WTC11 (cell line): ENCODE results near the gene CEACAM16.

Experiments used
- CREM ChIP-seq: sonication (generic); formaldehyde crosslinking; IDR thresholded peaks from 2 replicates; pipeline ENCODE4 v1.8.1; 2022; ENCODE audit warnings: mild to moderate bottlenecking, missing genetic modification reagents, moderate library complexity
- ESRRA ChIP-seq: sonication (generic); formaldehyde crosslinking; IDR thresholded peaks from 2 replicates; pipeline ENCODE4 v1.8.1; 2022; ENCODE audit warnings: mild to moderate bottlenecking, missing genetic modification reagents, borderline replicate concordance
- MLX ChIP-seq: sonication (generic); formaldehyde crosslinking; IDR thresholded peaks from 2 replicates; pipeline ENCODE4 v1.8.1; 2023; ENCODE audit warnings: mild to moderate bottlenecking, missing genetic modification reagents, moderate library complexity
- NR2C2 ChIP-seq: sonication (generic); formaldehyde crosslinking; IDR thresholded peaks from 2 replicates; pipeline ENCODE4 v1.8.0; 2022; ENCODE audit warnings: mild to moderate bottlenecking, missing genetic modification reagents
- PRDM15 ChIP-seq: sonication (generic); formaldehyde crosslinking; IDR thresholded peaks from 2 replicates; pipeline ENCODE4 v1.8.0; 2022; ENCODE audit warnings: missing genetic modification reagents
- PRRX2 ChIP-seq: fragments of 250-450 bp; sonication (Bioruptor Pico); IDR thresholded peaks from 2 replicates; pipeline ENCODE4 v1.8.0; 2021; ENCODE audit warnings: mild to moderate bottlenecking
- SMAD4 ChIP-seq: sonication (generic); formaldehyde crosslinking; IDR thresholded peaks from 2 replicates; pipeline ENCODE4 v1.8.0; 2022; ENCODE audit warnings: mild to moderate bottlenecking, missing genetic modification reagents
- TP53 ChIP-seq: sonication (generic); formaldehyde crosslinking; IDR thresholded peaks from 2 replicates; pipeline ENCODE4 v1.8.1; 2023; ENCODE audit warnings: mild to moderate bottlenecking, missing genetic modification reagents
- ZNF263 ChIP-seq: sonication (generic); formaldehyde crosslinking; IDR thresholded peaks from 2 replicates; pipeline ENCODE4 v1.8.1; 2022; ENCODE audit warnings: low read depth, mild to moderate bottlenecking, moderate library complexity, missing genetic modification reagents
- TF ChIP-seq, protein P1 (sequence below): sonication (generic); formaldehyde crosslinking; IDR thresholded peaks from 2 replicates; pipeline ENCODE4 v1.8.0; 2022; ENCODE audit warnings: mild to moderate bottlenecking, missing genetic modification reagents
- TF ChIP-seq, protein P2 (sequence below): fragments of 200-600 bp; IDR thresholded peaks from 2 replicates; pipeline ENCODE4 v1.8.0; 2022; ENCODE audit warnings: antibody characterized with exemption
- TF ChIP-seq, protein P3 (sequence below): sonication (generic); formaldehyde crosslinking; IDR thresholded peaks from 2 replicates; pipeline ENCODE4 v1.8.1; 2022; ENCODE audit warnings: low read depth, mild to moderate bottlenecking, moderate library complexity, missing genetic modification reagents, borderline replicate concordance

- TF ChIP-seq MLX (CRISPR knock-in tag) (no peak), PRDM15 (CRISPR knock-in tag) (no peak), ESRRA (no peak), TP53 (CRISPR knock-in tag) (no peak), SMAD4 (no peak), PRRX2 (CRISPR knock-in tag) (no peak), CREM (CRISPR knock-in tag) (no peak), NR2C2 (CRISPR knock-in tag) (no peak), ZNF263 (CRISPR knock-in tag) (no peak)
- TF ChIP-seq, protein P1, sequence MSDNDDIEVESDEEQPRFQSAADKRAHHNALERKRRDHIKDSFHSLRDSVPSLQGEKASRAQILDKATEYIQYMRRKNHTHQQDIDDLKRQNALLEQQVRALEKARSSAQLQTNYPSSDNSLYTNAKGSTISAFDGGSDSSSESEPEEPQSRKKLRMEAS (CRISPR knock-in tag): no peak
- TF ChIP-seq, protein P2, sequence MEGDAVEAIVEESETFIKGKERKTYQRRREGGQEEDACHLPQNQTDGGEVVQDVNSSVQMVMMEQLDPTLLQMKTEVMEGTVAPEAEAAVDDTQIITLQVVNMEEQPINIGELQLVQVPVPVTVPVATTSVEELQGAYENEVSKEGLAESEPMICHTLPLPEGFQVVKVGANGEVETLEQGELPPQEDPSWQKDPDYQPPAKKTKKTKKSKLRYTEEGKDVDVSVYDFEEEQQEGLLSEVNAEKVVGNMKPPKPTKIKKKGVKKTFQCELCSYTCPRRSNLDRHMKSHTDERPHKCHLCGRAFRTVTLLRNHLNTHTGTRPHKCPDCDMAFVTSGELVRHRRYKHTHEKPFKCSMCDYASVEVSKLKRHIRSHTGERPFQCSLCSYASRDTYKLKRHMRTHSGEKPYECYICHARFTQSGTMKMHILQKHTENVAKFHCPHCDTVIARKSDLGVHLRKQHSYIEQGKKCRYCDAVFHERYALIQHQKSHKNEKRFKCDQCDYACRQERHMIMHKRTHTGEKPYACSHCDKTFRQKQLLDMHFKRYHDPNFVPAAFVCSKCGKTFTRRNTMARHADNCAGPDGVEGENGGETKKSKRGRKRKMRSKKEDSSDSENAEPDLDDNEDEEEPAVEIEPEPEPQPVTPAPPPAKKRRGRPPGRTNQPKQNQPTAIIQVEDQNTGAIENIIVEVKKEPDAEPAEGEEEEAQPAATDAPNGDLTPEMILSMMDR: no peak
- TF ChIP-seq, protein P3, sequence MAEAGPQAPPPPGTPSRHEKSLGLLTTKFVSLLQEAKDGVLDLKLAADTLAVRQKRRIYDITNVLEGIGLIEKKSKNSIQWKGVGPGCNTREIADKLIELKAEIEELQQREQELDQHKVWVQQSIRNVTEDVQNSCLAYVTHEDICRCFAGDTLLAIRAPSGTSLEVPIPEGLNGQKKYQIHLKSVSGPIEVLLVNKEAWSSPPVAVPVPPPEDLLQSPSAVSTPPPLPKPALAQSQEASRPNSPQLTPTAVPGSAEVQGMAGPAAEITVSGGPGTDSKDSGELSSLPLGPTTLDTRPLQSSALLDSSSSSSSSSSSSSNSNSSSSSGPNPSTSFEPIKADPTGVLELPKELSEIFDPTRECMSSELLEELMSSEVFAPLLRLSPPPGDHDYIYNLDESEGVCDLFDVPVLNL (CRISPR knock-in tag): no peak
These were observed 42.9 kb downstream of the CEACAM16 start for GRCh38 chr19:44741841-44742329.
